ENCODE measurements around the gene ABCC2. TPM values are rescaled to one million over a fixed set of nuclear protein-coding genes. Genes with fewer than 3 reads are reported as not detected.
"Not testable (repeated sequence)": the region's sequence is repeated elsewhere in the genome, so short reads cannot be mapped to it uniquely, and the experiment has no call there.

Gene ABCC2
- total and polyA plus RNA-seq, 8 donors, result 0.67 to 1.7 (median 1.1) TPM

DNA sequence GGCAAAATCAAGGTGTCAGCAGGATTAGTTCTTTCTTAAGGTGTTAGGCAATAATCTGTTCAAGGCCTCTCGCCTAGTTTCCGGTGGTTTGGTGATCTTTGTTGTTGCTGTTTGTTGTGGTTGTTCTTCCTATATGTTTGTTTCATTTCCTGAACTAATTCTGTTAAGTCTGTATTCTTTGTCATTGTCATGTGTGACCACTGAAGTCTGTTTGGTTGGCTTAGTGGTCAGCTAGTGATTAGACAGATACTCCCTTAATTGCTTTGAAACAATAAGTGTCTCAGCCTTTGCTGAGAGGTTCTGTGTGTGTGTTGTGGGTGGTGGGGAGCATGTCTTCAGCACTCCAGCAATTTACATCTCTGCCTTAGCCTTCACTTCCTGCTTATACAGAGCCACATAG, 46.0 kb downstream of the ABCC2 start:
- TF ChIP-seq, protein P1, sequence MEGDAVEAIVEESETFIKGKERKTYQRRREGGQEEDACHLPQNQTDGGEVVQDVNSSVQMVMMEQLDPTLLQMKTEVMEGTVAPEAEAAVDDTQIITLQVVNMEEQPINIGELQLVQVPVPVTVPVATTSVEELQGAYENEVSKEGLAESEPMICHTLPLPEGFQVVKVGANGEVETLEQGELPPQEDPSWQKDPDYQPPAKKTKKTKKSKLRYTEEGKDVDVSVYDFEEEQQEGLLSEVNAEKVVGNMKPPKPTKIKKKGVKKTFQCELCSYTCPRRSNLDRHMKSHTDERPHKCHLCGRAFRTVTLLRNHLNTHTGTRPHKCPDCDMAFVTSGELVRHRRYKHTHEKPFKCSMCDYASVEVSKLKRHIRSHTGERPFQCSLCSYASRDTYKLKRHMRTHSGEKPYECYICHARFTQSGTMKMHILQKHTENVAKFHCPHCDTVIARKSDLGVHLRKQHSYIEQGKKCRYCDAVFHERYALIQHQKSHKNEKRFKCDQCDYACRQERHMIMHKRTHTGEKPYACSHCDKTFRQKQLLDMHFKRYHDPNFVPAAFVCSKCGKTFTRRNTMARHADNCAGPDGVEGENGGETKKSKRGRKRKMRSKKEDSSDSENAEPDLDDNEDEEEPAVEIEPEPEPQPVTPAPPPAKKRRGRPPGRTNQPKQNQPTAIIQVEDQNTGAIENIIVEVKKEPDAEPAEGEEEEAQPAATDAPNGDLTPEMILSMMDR (IDR thresholded peaks at IDR 0.05), result no peak
- Histone ChIP-seq H3K4me3 (no peak overlapping the region), H3K36me3 (no peaks in the 10 kb centered on the region), H3K27me3 (no peaks in the 10 kb centered on the region), H3K9me3 (no peaks in the 10 kb centered on the region), H3K27ac (no peak overlapping the region), H3K4me1 (no peaks in the 10 kb centered on the region)
- 78 to 95% methylated on average over 2 of the region's 2 CpGs for WGBS, 2 donors
- intact Hi-C loops (cut with DNase I), result no loop called here
- FAIRE-seq, result no peak
- ATAC-seq, result no peak
- no peak for DNase-seq

DNA sequence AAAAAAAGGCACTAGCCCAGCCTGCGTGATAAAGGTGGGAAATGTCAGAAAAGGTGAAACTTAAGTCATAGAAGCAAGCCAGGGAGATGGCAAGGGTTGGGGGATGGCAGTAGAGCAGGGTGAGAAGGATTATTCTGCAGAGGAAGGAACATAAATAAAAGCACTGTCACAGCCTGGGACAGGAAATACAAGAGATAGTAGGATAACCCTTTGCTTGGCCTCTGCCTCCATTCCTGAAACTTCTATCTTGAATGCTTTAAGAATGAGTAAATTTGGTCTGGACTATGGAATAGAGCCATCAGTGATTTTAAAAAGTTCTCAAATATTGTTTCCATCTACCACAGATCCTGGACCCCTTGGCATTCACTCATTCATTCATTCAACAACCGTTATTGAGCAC, 50.0 kb downstream of the ABCC2 start:
- FAIRE-seq, result no peak
- no peak overlapping the region for H3K27ac ChIP-seq
- no peak overlapping the region for H3K4me3 ChIP-seq
- intact Hi-C loops (cut with DNase I), result no loop called here
- TF ChIP-seq, protein P1 (IDR thresholded peaks at IDR 0.05), result no peak
- H3K36me3 ChIP-seq, result no peaks in the 10 kb centered on the region
- no peak for ATAC-seq
- 83 to 85% methylated on average over 2 of the region's 2 CpGs for WGBS, 2 donors
- H3K27me3 ChIP-seq, result no peaks in the 10 kb centered on the region
- H3K9me3 ChIP-seq, result no peaks in the 10 kb centered on the region
- no peak for DNase-seq
- H3K4me1 ChIP-seq, result no peaks in the 10 kb centered on the region

DNA sequence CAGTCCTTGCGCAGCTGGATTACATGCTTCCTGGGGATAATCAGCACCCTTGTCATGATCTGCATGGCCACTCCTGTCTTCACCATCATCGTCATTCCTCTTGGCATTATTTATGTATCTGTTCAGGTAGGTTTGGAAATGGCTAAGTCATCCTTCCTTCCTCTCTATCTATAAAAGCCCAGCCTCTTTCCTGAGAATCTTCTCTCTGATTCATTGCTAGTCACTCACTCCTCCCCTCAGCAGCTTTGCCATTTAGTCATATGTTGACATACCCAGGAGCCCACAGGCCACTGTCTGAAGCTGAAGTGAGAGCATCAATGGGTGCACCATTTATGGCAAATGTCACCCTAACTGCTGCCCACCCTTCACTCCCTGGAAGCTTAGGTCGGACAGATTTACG, 52.0 kb downstream of the ABCC2 start:
- Histone ChIP-seq H3K4me3 (no peak overlapping the region), H3K27ac (no peak overlapping the region), H3K27me3 (no peaks in the 10 kb centered on the region), H3K4me1 (no peaks in the 10 kb centered on the region), H3K9me3 (no peaks in the 10 kb centered on the region), H3K36me3 (no peaks in the 10 kb centered on the region)
- ATAC-seq, result no peak
- TF ChIP-seq, protein P1 (IDR thresholded peaks at IDR 0.05), result no peak
- intact Hi-C loops (cut with DNase I), result no loop called here
- FAIRE-seq, result no peak
- 78 to 91% methylated on average over 4 of the region's 4 CpGs for WGBS, 2 donors
- DNase-seq, result no peak

DNA sequence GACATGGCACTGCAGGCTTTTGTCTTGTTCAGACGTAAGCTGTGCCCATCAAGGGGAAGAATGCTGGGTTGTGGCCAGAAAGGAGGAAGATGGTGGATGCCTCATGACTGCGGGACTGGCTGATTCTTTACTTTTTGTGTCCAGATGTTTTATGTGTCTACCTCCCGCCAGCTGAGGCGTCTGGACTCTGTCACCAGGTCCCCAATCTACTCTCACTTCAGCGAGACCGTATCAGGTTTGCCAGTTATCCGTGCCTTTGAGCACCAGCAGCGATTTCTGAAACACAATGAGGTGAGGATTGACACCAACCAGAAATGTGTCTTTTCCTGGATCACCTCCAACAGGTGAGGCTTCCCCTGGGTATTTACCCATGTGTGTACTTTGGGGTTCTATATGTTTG, 53.5 kb downstream of the ABCC2 start:
- Histone ChIP-seq H3K27me3 (no peaks in the 10 kb centered on the region), H3K36me3 (no peaks in the 10 kb centered on the region), H3K4me3 (no peak overlapping the region), H3K4me1 (no peaks in the 10 kb centered on the region), H3K27ac (no peak overlapping the region), H3K9me3 (no peaks in the 10 kb centered on the region)
- FAIRE-seq, result no peak
- no peak for ATAC-seq
- TF ChIP-seq, protein P1 (IDR thresholded peaks at IDR 0.05), result no peak
- 88 to 91% methylated on average over 8 of the region's 8 CpGs for WGBS, 2 donors
- DNase-seq, result no peak
- intact Hi-C loops (cut with DNase I), result no loop called here

DNA sequence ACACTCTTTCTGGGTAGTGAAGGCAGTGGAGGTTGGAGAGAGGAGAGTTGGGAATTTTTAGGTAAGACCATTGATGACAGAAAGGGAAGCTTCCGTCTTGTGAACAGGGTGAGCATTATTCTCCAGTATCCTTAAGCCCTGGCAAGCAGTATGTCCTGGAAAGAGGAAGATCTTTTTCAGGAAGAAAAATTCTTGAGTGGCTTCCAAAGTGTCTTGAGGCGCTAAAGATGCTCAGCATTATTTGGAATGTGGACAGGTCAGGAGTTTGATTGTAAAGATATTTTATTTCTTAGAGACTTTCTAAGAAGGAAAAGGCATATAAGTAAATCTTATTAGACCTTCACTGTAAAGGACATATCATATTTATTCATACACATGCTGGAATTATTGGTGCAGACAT, 54.3 kb downstream of the ABCC2 start:
- Histone ChIP-seq H3K27ac (no peak overlapping the region), H3K27me3 (no peaks in the 10 kb centered on the region), H3K4me1 (no peaks in the 10 kb centered on the region), H3K36me3 (no peaks in the 10 kb centered on the region), H3K4me3 (no peak overlapping the region), H3K9me3 (no peaks in the 10 kb centered on the region)
- TF ChIP-seq, protein P1 (IDR thresholded peaks at IDR 0.05), result no peak
- intact Hi-C loops (cut with DNase I), result no loop called here
- no peak for FAIRE-seq
- ATAC-seq, result no peak
- no peak for DNase-seq
- WGBS, 2 donors, result 87 to 96% methylated on average over 2 of the region's 2 CpGs

DNA sequence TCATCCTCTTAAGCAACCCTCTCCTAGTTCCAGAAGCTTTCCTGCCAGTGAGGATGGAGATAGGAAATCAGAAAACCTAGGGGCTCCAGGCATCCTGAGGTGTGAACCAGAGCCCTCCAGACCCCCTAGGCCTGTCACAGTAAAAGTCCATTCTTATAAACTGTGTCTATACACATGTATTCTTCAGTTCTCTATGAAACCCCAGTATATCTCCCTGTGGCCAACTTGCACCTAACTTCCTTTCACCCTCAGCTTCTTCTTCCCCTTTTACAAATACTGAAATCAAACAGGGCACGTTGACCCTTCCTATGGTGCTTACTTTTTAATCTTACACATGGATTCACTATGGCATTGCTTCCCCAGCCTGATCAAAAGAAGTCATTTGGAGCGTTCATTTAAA, 58.4 kb downstream of the ABCC2 start:
- intact Hi-C loops (cut with DNase I), result loop anchor here in 1 of 3 donors (10.0 kb wide), 1 partner anchor 204 kb away; no protein-coding TSS in a partner anchor
- not testable (repeated sequence) for H3K27me3 ChIP-seq, H3K4me1 ChIP-seq, H3K4me3 ChIP-seq, DNase-seq, H3K36me3 ChIP-seq, H3K27ac ChIP-seq, H3K9me3 ChIP-seq, FAIRE-seq, ATAC-seq
- WGBS, 2 donors, result 79% methylated on average over 2 of the region's 2 CpGs
